ENCODE measurements around the gene SLC1A2. TPM values are rescaled to one million over a fixed set of nuclear protein-coding genes. Genes with fewer than 3 reads are reported as not detected.

The SLC1A2 gene
- total RNA-seq (2014; rRNA removed; shearing (Covaris generic)) (1.7 and 2.8 TPM in 2 replicates), polyA plus RNA-seq (2016; fragmentation: Nextera tagmentation; extraction: Ambion mirVana) (0.70 and 1.5 TPM in 2 replicates)
- long read RNA-seq = 0 reads

DNA sequence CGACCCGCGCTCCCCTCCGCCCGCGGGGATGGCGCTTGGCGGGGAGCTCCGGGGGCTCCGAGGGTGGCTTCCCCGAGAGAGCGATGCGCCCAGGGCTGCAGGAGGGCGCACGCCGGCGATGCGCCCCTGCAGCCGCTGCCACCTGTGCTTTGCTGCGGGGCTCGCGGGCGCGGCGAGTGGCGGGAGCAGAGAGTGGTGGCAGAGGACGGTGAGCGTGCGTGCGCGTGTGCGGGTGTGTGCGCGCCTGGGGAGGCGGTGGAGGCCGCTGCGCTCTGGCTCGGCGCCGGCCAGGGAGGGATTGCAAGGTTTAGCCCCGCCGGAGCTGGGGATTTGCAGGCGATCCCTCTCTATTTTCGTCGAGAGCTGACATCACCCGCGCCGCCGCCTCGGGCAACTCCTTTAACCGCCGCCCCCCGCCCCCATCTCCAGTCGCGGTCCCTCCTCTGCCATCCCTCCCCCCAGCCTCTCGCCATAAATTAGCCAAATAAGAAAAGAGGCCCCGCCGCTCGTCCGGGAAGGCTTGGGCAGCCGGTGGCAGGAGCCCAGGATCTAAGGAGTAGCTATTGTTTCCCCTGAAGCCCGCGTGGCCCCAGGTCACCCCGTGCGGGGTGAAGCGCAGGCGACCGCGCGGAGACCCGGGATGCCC is at the start of gene SLC1A2:
SLC1A2 (minus strand) TSS at position 375 of the 646 bp plus-strand sequence. CDS start 592 bp downstream, outside the sequence.
- peak within 1 kb of the TSS; percentile 98 for H2AFZ ChIP-seq
- no peaks in the 10 kb centered on the region for H3F3A ChIP-seq (replicated peaks; ENCODE audit: low read depth)
- H3K4me3 ChIP-seq = peak within 1 kb of the TSS; percentile 87
- no peaks in the 10 kb centered on the region for H3K9me2 ChIP-seq (ENCODE audit: insufficient read depth)
- peak within 1 kb of the TSS; percentile 94 for H3K4me2 ChIP-seq
- H4K20me1 ChIP-seq (replicated peaks; ENCODE audit: insufficient read depth) = peaks cover 3% of the 10 kb centered on the region
- H3K4me3 Mint-ChIP-seq = peak within 1 kb of the TSS; percentile 80
- peaks cover 65% of the 10 kb centered on the region for H3K27me3 Mint-ChIP-seq (ENCODE audit: insufficient read depth, low read depth, poor library complexity)
- ATAC-seq = peak; percentile 69
- H3K27ac ChIP-seq (ENCODE audit: low read depth) = no peak within 1 kb of the TSS
- peaks cover 95% of the 10 kb centered on the region for H3K27me3 ChIP-seq (ENCODE audit: insufficient read depth)
- peaks cover 14% of the 10 kb centered on the region; the same call in 1 of the 2 replicates for H3K4me1 ChIP-seq (ENCODE audit: insufficient read depth)
- peaks cover 3% of the 10 kb centered on the region; the same call in 1 of the 3 replicates for H3K9me3 Mint-ChIP-seq
- no peaks in the 10 kb centered on the region for H3K79me2 ChIP-seq (replicated peaks; ENCODE audit: insufficient read depth)
- DNase-seq (ENCODE audit: low spot score) = peak; percentile 81
- no peaks in the 10 kb centered on the region for H3K36me3 Mint-ChIP-seq (ENCODE audit: low read depth)
- H3K27ac Mint-ChIP-seq = no peak within 1 kb of the TSS
- no peaks in the 10 kb centered on the region for H3K36me3 ChIP-seq (ENCODE audit: insufficient read depth)
- TF ChIP-seq CREB1 (CRISPR knock-in tag; IDR thresholded peaks at IDR 0.05; ENCODE audit: low read depth) = no peak
- no peak for TF ChIP-seq POLR2AphosphoS5 (IDR thresholded peaks at IDR 0.05; ENCODE audit: low read depth)
- TF ChIP-seq, protein P1, sequence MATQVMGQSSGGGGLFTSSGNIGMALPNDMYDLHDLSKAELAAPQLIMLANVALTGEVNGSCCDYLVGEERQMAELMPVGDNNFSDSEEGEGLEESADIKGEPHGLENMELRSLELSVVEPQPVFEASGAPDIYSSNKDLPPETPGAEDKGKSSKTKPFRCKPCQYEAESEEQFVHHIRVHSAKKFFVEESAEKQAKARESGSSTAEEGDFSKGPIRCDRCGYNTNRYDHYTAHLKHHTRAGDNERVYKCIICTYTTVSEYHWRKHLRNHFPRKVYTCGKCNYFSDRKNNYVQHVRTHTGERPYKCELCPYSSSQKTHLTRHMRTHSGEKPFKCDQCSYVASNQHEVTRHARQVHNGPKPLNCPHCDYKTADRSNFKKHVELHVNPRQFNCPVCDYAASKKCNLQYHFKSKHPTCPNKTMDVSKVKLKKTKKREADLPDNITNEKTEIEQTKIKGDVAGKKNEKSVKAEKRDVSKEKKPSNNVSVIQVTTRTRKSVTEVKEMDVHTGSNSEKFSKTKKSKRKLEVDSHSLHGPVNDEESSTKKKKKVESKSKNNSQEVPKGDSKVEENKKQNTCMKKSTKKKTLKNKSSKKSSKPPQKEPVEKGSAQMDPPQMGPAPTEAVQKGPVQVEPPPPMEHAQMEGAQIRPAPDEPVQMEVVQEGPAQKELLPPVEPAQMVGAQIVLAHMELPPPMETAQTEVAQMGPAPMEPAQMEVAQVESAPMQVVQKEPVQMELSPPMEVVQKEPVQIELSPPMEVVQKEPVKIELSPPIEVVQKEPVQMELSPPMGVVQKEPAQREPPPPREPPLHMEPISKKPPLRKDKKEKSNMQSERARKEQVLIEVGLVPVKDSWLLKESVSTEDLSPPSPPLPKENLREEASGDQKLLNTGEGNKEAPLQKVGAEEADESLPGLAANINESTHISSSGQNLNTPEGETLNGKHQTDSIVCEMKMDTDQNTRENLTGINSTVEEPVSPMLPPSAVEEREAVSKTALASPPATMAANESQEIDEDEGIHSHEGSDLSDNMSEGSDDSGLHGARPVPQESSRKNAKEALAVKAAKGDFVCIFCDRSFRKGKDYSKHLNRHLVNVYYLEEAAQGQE (IDR thresholded peaks at IDR 0.05; ENCODE audit: unreplicated experiment) = no peak
- TF ChIP-seq ZNF114 (CRISPR knock-in tag; IDR thresholded peaks at IDR 0.05) = no peak
- no peak for TF ChIP-seq NANOG (IDR thresholded peaks at IDR 0.05; ENCODE audit: borderline replicate concordance)
- no peak for TF ChIP-seq JUNB (IDR thresholded peaks at IDR 0.05; ENCODE audit: unreplicated experiment)
- no peak for TF ChIP-seq STAT1 (IDR thresholded peaks at IDR 0.05; ENCODE audit: unreplicated experiment)
- no peak for TF ChIP-seq ZNF331 (CRISPR knock-in tag; IDR thresholded peaks at IDR 0.05; ENCODE audit: low read depth)
- TF ChIP-seq EZH2 (IDR thresholded peaks at IDR 0.05; ENCODE audit: low read depth, unreplicated experiment) = no peak
- TF ChIP-seq ETS1 (IDR thresholded peaks at IDR 0.05) = no peak
- no peak for TF ChIP-seq CTCF (conservative IDR thresholded peaks at IDR 0.05; ENCODE audit: low read depth in 2 of 2)
- TF ChIP-seq, protein P2, sequence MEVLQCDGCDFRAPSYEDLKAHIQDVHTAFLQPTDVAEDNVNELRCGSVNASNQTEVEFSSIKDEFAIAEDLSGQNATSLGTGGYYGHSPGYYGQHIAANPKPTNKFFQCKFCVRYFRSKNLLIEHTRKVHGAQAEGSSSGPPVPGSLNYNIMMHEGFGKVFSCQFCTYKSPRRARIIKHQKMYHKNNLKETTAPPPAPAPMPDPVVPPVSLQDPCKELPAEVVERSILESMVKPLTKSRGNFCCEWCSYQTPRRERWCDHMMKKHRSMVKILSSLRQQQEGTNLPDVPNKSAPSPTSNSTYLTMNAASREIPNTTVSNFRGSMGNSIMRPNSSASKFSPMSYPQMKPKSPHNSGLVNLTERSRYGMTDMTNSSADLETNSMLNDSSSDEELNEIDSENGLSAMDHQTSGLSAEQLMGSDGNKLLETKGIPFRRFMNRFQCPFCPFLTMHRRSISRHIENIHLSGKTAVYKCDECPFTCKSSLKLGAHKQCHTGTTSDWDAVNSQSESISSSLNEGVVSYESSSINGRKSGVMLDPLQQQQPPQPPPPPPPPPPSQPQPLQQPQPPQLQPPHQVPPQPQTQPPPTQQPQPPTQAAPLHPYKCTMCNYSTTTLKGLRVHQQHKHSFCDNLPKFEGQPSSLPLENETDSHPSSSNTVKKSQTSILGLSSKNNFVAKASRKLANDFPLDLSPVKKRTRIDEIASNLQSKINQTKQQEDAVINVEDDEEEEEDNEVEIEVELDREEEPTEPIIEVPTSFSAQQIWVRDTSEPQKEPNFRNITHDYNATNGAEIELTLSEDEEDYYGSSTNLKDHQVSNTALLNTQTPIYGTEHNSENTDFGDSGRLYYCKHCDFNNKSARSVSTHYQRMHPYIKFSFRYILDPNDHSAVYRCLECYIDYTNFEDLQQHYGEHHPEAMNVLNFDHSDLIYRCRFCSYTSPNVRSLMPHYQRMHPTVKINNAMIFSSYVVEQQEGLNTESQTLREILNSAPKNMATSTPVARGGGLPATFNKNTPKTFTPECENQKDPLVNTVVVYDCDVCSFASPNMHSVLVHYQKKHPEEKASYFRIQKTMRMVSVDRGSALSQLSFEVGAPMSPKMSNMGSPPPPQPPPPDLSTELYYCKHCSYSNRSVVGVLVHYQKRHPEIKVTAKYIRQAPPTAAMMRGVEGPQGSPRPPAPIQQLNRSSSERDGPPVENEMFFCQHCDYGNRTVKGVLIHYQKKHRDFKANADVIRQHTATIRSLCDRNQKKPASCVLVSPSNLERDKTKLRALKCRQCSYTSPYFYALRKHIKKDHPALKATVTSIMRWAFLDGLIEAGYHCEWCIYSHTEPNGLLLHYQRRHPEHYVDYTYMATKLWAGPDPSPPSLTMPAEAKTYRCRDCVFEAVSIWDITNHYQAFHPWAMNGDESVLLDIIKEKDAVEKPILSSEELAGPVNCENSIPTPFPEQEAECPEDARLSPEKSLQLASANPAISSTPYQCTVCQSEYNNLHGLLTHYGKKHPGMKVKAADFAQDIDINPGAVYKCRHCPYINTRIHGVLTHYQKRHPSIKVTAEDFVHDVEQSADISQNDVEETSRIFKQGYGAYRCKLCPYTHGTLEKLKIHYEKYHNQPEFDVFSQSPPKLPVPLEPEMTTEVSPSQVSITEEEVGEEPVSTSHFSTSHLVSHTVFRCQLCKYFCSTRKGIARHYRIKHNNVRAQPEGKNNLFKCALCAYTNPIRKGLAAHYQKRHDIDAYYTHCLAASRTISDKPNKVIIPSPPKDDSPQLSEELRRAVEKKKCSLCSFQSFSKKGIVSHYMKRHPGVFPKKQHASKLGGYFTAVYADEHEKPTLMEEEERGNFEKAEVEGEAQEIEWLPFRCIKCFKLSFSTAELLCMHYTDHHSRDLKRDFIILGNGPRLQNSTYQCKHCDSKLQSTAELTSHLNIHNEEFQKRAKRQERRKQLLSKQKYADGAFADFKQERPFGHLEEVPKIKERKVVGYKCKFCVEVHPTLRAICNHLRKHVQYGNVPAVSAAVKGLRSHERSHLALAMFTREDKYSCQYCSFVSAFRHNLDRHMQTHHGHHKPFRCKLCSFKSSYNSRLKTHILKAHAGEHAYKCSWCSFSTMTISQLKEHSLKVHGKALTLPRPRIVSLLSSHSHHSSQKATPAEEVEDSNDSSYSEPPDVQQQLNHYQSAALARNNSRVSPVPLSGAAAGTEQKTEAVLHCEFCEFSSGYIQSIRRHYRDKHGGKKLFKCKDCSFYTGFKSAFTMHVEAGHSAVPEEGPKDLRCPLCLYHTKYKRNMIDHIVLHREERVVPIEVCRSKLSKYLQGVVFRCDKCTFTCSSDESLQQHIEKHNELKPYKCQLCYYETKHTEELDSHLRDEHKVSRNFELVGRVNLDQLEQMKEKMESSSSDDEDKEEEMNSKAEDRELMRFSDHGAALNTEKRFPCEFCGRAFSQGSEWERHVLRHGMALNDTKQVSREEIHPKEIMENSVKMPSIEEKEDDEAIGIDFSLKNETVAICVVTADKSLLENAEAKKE (CRISPR knock-in tag; IDR thresholded peaks at IDR 0.05) = no peak
- no peak for TF ChIP-seq EZH2phosphoT487 (IDR thresholded peaks at IDR 0.05; ENCODE audit: unreplicated experiment)
- H3K4me1 Mint-ChIP-seq = peaks cover 13% of the 10 kb centered on the region; the same call in 2 of the 3 replicates

Measured in GM23338 (cell line).